Right atrium auricular region (tissue), 2 donors: Measurements from ENCODE around the gene TGM2. TPM values are rescaled to one million over a fixed set of nuclear protein-coding genes. Genes with fewer than 3 reads are reported as not detected.

ENCODE experiments used
- DNase-seq: peaks from one replicate; pipeline ENCODE4 v3.0.0-alpha.2; 2019; ENCODE audit warnings: low spot score
- H3K27ac ChIP-seq, 2 donors: fragments of 200-600 bp; sonication (generic); 1 replicate in 1 of 2; 2 replicates in 1 of 2; pipeline ENCODE4 v1.5.1; 2016 to 2019
- H3K27me3 ChIP-seq, 2 donors: fragments of 200-600 bp; sonication (generic); one replicate each; pipeline versions ENCODE4 v1.5.1 to v1.6.0; 2017 to 2019
- H3K36me3 ChIP-seq: fragments of 200-600 bp; sonication (generic); one replicate; pipeline ENCODE4 v1.5.1; 2016
- H3K4me1 ChIP-seq, 2 donors: fragments of 200-600 bp; sonication (generic); one replicate each; pipeline versions ENCODE4 v1.5.1 to v1.6.0; 2017 to 2019
- H3K4me3 ChIP-seq, 2 donors: fragments of 200-600 bp; sonication (generic); 1 replicate in 1 of 2; 2 replicates in 1 of 2; pipeline ENCODE4 v1.5.1; 2017 to 2019; ENCODE audit warnings: mild to moderate bottlenecking in 1 of 2, moderate library complexity in 1 of 2
- H3K9me3 ChIP-seq, 2 donors: fragments of 200-600 bp; sonication (generic); one replicate each; pipeline ENCODE4 v1.5.1; 2019
- CTCF ChIP-seq, 2 donors: fragments of 200-600 bp; sonication (generic); IDR thresholded peaks; one replicate each; pipeline ENCODE4 v1.5.1; 2019; ENCODE audit warnings: antibody characterized with exemption in 2 of 2
- total RNA-seq, 2 donors: library from RNA; depleted of rRNA; stranded (reverse); fragments of >200 nt; gene quantifications; one replicate each; pipeline ENCODE4 v1.1.0, GENCODE V29; 2016

TGM2 gene
- total RNA-seq, 2 donors from 2014 or later, result 680 to 1,303 TPM

- Histone ChIP-seq H3K27ac (peak overlapping the region; percentile 77 to 88), H3K4me1 (peaks cover 0 to 46% of the 10 kb centered on the region in 2 donors), H3K9me3 (no peaks in the 10 kb centered on the region), H3K4me3 (no peak overlapping the region), H3K27me3 (no peaks in the 10 kb centered on the region), H3K36me3 (no peaks in the 10 kb centered on the region)
- DNase-seq, result no peak
- no peak for TF ChIP-seq CTCF (IDR thresholded peaks at IDR 0.05)
These were observed 43.0 kb upstream of the TGM2 start for GRCh38 chr20:38208088-38208487.

- Histone ChIP-seq H3K36me3 (no peaks in the 10 kb centered on the region), H3K27ac (peak overlapping the region; percentile 77 to 88), H3K4me3 (no peak overlapping the region), H3K9me3 (no peaks in the 10 kb centered on the region), H3K27me3 (no peaks in the 10 kb centered on the region), H3K4me1 (peaks cover 0 to 41% of the 10 kb centered on the region in 2 donors)
- no peak for DNase-seq
- TF ChIP-seq CTCF (IDR thresholded peaks at IDR 0.05), result no peak
These were observed 42.6 kb upstream of the TGM2 start for GRCh38 chr20:38207621-38208020.

GRCh38 chr20:38205001-38205400 is 39.9 kb upstream of the TGM2 start:
- no peak for DNase-seq
- Histone ChIP-seq H3K4me1 (peaks cover 0 to 19% of the 10 kb centered on the region in 2 donors), H3K27ac (no peak overlapping the region), H3K4me3 (no peak overlapping the region), H3K9me3 (no peaks in the 10 kb centered on the region), H3K36me3 (no peaks in the 10 kb centered on the region), H3K27me3 (no peaks in the 10 kb centered on the region)
- TF ChIP-seq CTCF (IDR thresholded peaks at IDR 0.05), result no peak

GRCh38 chr20:38203981-38204357 is 38.9 kb upstream of the TGM2 start:
- TF ChIP-seq CTCF (IDR thresholded peaks at IDR 0.05), result no peak
- peaks cover 0 to 12% of the 10 kb centered on the region in 2 donors for H3K4me1 ChIP-seq
- no peaks in the 10 kb centered on the region for H3K27me3 ChIP-seq
- no peaks in the 10 kb centered on the region for H3K9me3 ChIP-seq
- H3K36me3 ChIP-seq, result no peaks in the 10 kb centered on the region
- no peak for DNase-seq
- no peak overlapping the region for H3K27ac ChIP-seq
- no peak overlapping the region for H3K4me3 ChIP-seq

GRCh38 chr20:38203337-38203980 is 38.4 kb upstream of the TGM2 start:
- no peak overlapping the region for H3K4me3 ChIP-seq
- H3K27me3 ChIP-seq, result no peaks in the 10 kb centered on the region
- peaks cover 0 to 7% of the 10 kb centered on the region in 2 donors for H3K4me1 ChIP-seq
- no peaks in the 10 kb centered on the region for H3K36me3 ChIP-seq
- H3K27ac ChIP-seq, result no peak overlapping the region
- no peaks in the 10 kb centered on the region for H3K9me3 ChIP-seq
- TF ChIP-seq CTCF (IDR thresholded peaks at IDR 0.05), result no peak
- DNase-seq, result no peak

GRCh38 chr20:38202982-38203293 is 37.9 kb upstream of the TGM2 start:
- peaks cover 0 to 2% of the 10 kb centered on the region in 2 donors for H3K4me1 ChIP-seq
- H3K4me3 ChIP-seq, result no peak overlapping the region
- no peaks in the 10 kb centered on the region for H3K27me3 ChIP-seq
- no peak for TF ChIP-seq CTCF (IDR thresholded peaks at IDR 0.05)
- no peaks in the 10 kb centered on the region for H3K36me3 ChIP-seq
- no peak overlapping the region for H3K27ac ChIP-seq
- DNase-seq, result no peak
- H3K9me3 ChIP-seq, result no peaks in the 10 kb centered on the region
